Left renal cortex interstitium (tissue), 4 donors: ENCODE results near the gene SYTL3. TPM values are rescaled to one million over a fixed set of nuclear protein-coding genes. Genes with fewer than 3 reads are reported as not detected.
"Not testable (repeated sequence)": the region's sequence is repeated elsewhere in the genome, so short reads cannot be mapped to it uniquely, and the experiment has no call there.

Experiments used
- DNase-seq, 4 donors: peaks; one replicate each; pipeline ENCODE4 v3.0.0-alpha.2; 2013; ENCODE audit warnings: low read depth in 4 of 4, low spot score in 2 of 4, missing footprints in 1 of 4
- polyA plus RNA-seq, 4 donors: library from polyadenylated mRNA; unstranded; fragments of 120-200 nt; gene quantifications; one replicate each; pipeline ENCODE4 v1.2.1, GENCODE V29; 2013; ENCODE audit not compliant: insufficient read length in 4 of 4

The SYTL3 gene
- polyA plus RNA-seq, 4 donors = 3.3 to 4.8 (median 3.5) TPM

DNA sequence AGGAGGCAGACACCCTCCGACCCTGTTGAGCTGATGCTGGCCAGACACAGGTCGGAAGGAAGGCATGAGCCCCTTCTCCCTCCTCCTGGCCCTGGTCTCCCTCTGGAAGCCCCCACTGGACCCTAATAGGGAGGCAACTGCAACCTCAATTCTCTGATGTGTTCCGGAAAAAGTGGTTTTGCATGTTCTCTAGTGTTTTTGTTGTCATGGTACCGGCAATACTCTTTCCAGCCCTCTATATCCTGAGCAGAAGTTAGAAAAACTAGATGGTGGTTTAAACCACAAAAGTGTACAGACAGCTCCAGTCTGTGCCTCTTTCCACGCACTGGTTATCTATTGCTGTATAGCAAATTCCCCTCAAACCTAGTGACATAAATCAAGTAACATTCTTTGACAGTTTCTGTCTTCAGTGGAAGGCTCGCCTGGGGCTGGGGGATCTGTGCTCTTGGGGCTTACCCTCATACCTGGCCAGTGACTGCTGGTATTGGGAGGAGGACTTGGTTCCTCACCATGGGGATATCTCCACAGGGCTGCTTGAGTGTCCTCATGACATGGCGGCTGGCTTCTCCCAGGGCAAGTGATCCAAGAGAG lies 37.0 kb downstream of the SYTL3 start:
- no peak for DNase-seq

DNA sequence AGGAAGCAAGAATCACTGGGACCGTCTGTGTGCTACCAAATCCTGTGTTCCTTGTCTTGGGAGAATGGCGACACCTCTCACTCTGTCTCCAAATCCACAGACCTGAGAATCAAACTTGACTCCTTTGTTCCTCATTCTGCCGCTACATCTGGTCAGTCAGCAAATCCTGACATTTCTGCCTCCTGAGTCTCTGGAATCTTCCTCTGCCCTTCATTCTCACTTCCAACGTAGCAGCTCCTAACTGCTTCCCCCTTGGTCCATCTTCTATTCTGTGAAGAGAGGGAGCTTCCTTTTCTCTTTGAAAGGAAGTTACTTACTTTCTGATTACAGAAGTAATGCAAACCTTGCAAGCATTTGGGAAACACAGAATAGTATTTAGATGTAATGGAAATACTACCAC lies 37.7 kb downstream of the SYTL3 start:
- no peak for DNase-seq

- DNase-seq = no peak
Observed at GRCh38 chr6:158688860-158689259, 39.0 kb downstream of the SYTL3 start.

- DNase-seq = no peak
Observed at GRCh38 chr6:158694913-158695312, 45.1 kb downstream of the SYTL3 start.

GRCh38 chr6:158697811-158698210 lies 48.0 kb downstream of the SYTL3 start:
- no peak for DNase-seq

GRCh38 chr6:158698931-158699330 lies 49.1 kb downstream of the SYTL3 start:
- DNase-seq = no peak

DNA sequence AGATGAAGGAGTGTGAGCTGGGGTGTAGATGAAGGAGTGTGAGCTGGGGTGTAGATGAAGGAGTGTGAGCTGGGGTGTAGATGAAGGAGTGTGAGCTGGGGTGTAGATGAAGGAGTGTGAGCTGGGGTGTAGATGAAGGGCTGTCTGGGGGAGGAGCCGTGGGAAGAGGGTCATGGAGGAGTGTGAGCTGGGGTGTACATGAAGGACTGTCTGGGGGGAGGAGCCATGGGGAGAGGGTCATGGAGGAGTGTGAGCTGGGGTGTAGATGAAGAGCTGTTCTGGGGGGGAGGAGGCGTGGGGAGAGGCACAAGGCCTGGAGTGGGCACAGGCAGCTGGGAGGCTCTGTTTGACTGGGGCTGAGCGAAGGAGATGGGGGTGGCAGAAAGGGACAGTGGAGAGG lies 51.4 kb downstream of the SYTL3 start:
- DNase-seq = not testable (repeated sequence)

GRCh38 chr6:158703111-158703836 lies 53.4 kb downstream of the SYTL3 start:
- DNase-seq = no peak

DNA sequence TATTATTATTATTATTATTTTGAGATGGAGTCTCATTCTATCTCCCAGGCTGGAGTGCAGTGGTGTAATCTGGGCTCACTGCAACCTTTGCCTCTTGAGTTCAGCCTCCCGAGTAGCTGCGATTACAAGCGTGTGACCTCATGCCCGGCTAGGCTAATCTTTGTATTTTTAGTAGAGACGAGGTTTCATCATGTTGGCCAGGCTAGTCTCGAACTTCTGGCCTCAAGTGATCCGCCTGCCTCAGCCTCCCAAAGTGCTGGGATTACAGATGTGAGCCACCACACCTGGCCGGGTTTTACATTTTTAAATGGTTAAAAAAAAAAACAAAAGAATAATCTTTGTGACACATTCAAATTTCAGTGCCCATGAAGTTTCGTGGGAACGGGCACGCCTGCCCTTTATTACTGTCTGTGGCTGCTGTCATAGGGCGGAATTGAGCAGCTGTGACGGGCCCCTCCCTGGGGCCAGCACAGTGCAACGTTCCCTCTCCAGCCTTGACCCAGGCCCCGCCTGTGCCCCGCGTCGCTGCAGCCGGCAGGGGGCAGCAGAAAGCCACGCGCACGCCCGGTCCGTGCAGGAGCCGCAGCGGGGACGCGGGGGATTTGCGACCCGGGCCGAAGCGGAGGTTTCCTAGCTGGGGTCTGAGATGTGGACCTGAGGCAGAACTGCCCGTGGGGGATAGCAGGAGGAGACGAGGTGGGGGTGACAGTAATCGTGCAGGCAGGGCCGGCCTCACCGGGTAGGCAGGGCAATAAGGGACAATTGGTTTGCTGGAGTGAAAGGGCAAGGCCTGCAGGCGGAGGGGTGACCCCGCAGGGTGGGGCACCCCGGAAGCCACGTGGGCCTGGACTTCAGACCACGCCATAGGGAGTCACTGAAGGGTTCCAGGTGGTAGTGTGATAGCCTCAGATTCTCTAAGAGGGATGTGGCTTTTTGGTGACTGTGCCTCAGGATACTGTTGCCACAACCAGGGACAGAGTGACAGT lies 54.3 kb downstream of the SYTL3 start:
- DNase-seq = peak in 1 of 4 donors; percentile 53

DNA sequence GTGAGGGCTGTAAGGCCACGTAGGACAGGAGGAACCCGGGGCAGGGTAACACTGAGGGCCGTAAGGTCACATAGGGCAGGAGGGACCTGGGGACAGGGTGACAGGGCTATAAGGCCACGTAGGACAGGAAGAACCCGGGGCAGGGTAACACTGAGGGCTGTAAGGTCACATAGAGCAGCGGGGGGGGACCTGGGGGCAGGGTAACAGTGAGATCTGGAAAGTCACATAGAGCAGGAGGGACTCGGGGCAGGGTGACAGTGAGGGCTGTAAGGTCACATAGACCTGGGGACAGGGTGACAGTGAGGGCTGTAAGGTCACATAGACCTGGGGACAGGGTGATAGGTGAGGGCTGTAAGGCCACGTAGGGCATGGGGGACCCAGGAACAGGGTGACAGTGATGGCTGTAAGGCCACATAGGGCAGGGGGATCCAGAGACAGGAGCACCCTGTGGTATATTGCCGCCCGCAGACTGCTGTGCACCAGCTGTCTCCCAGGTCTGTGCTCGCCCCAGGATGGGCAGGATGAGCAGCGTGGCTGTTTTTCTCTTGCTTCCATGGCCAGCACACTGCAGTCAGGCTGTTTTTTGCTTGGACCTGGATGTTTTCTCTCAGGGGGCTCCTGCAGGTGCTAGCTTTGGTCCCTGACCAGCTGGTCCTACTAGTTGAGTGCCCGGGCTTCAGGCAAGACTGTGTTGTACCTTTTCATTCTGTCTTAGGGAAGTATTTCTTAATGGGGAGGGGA lies 55.7 kb downstream of the SYTL3 start:
- DNase-seq = no peak

DNA sequence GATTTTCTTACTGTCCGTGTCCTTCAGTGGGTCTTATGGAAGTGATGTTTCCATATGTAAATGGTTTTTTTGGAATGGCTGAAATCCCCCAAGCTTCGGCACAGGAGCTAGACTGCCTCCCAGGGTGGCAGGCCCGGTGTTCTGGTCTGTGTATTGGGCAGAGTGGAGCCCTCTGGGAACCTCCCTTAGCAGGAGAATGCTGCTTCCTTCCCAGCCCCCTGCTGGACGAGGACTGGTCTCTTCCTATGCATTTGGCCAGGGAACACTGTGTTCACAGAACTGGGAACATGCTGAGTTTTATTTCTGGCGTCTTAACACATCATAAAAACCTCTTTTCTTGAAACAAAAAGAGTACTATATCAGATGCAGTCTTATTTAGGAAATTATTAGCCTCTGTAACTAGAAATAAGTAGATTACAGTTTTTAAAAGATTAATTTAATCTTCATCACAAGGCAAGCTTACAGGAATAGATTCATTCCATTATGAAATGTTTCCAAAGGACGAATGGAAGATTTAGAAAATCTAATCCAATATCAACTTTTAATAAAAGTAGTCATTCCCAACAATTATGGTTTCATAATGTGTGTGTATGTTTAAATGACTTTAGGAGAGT lies 56.6 kb downstream of the SYTL3 start:
- DNase-seq = no peak

GRCh38 chr6:158707120-158707820 lies 57.4 kb downstream of the SYTL3 start:
- DNase-seq = no peak

- no peak for DNase-seq
Observed at GRCh38 chr6:158707821-158708195, 58.0 kb downstream of the SYTL3 start.

- DNase-seq = peak in 1 of 4 donors; percentile 32
Observed at GRCh38 chr6:158708239-158708638, 58.4 kb downstream of the SYTL3 start.

- no peak for DNase-seq
Observed at GRCh38 chr6:158709809-158710208, 60.0 kb downstream of the SYTL3 start.

GRCh38 chr6:158711264-158711663 lies 61.4 kb downstream of the SYTL3 start:
- no peak for DNase-seq

- no peak for DNase-seq
Observed at GRCh38 chr6:158713469-158713868, 63.6 kb downstream of the SYTL3 start.

- no peak for DNase-seq
Observed at GRCh38 chr6:158714706-158715105, 64.9 kb downstream of the SYTL3 start.
